VCaP (cell line): ENCODE measurements around the gene NUDT6.

Experiments used
- H3K27ac ChIP-seq: fragments of 450-650 bp; 2 replicates; pipeline ENCODE4 v1.5.1; 2017
- CTCF ChIP-seq: fragments of 450-650 bp; conservative IDR thresholded peaks from 2 replicates; pipeline ENCODE4 v1.5.1; 2017; ENCODE audit warnings: mild to moderate bottlenecking, moderate library complexity

Gene NUDT6

GRCh38 chr4:122914292-122914904 is 8.0 kb downstream of the NUDT6 start:
- H3K27ac ChIP-seq, result no peak overlapping the region
- TF ChIP-seq CTCF, result peak; percentile 75

- TF ChIP-seq CTCF, result no peak
- H3K27ac ChIP-seq, result no peak overlapping the region
Measured at GRCh38 chr4:122912810-122913575, 9.4 kb downstream of the NUDT6 start.

GRCh38 chr4:122911588-122911987 is 10.8 kb downstream of the NUDT6 start:
- TF ChIP-seq CTCF, result no peak

GRCh38 chr4:122909683-122910082 is 12.7 kb downstream of the NUDT6 start:
- no peak overlapping the region for H3K27ac ChIP-seq
- no peak for TF ChIP-seq CTCF

More at GRCh38 chr4:122911588-122911987, 10.8 kb downstream of the NUDT6 start:
- H3K27ac ChIP-seq, result no peak overlapping the region

GRCh38 chr4:122908223-122908622 is 14.2 kb downstream of the NUDT6 start:
- no peak for TF ChIP-seq CTCF
- H3K27ac ChIP-seq, result no peak overlapping the region

GRCh38 chr4:122906859-122907305 is 15.5 kb downstream of the NUDT6 start:
- H3K27ac ChIP-seq, result no peak overlapping the region
- no peak for TF ChIP-seq CTCF

- TF ChIP-seq CTCF, result no peak
Measured at GRCh38 chr4:122903766-122904288, 18.6 kb downstream of the NUDT6 start.

More at GRCh38 chr4:122903766-122904288, 18.6 kb downstream of the NUDT6 start:
- H3K27ac ChIP-seq, result no peak overlapping the region
